OCI-LY3 (cell line): Measurements from ENCODE around the gene SLCO4C1.

Experiments
- H2AFZ ChIP-seq: fragments of 200-600, 300-600 bp; shearing (Covaris generic); 2 replicates; pipeline ENCODE4 v1.6.0; 2014; ENCODE audit warnings: antibody characterized with exemption, low read depth, low read length
- H3K27ac ChIP-seq: fragments of 200-600, 300-600 bp; sonication (generic); 2 replicates; pipeline ENCODE4 v1.5.1; 2014; ENCODE audit warnings: mild to moderate bottlenecking, low read length, moderate library complexity, mixed read lengths
- H3K27me3 ChIP-seq: fragments of 200-600, 300-600 bp; sonication (generic); 2 replicates; pipeline ENCODE4 v1.6.1; 2014; ENCODE audit warnings: low read depth, low read length, mixed read lengths
- H3K36me3 ChIP-seq: fragments of 200-600, 300-600 bp; sonication (generic); replicated peaks from 2 replicates; pipeline ENCODE3; 2014; ENCODE audit warnings: low read depth, low read length, mixed read lengths
- H3K4me1 ChIP-seq: fragments of 300-600, 200-600 bp; sonication (generic); 2 replicates; pipeline ENCODE4 v1.6.1; 2014; ENCODE audit warnings: low read length, mixed read lengths
- H3K4me2 ChIP-seq: fragments of 200-600, 300-600 bp; sonication (generic); 2 replicates; pipeline ENCODE4 v1.6.1; 2014; ENCODE audit warnings: low read length, mixed read lengths
- H3K4me3 ChIP-seq: fragments of 300-600, 200-600 bp; sonication (generic); 2 replicates; pipeline ENCODE4 v1.5.1; 2014; ENCODE audit warnings: antibody characterized with exemption, mild to moderate bottlenecking, low read length, moderate library complexity
- H3K79me2 ChIP-seq: fragments of 300-600, 200-600 bp; shearing (Covaris generic); 2 replicates; pipeline ENCODE4 v1.6.1; 2014; ENCODE audit warnings: mild to moderate bottlenecking, low read length, mixed read lengths
- H3K9ac ChIP-seq: fragments of 300-600, 200-600 bp; shearing (Covaris generic); 2 replicates; pipeline ENCODE4 v1.6.0; 2014; ENCODE audit warnings: mild to moderate bottlenecking, low read length, moderate library complexity
- H3K9me3 ChIP-seq: fragments of 200-600, 300-600 bp; shearing (Covaris generic); 2 replicates; pipeline ENCODE4 v1.6.1; 2014; ENCODE audit warnings: low read length, mixed read lengths; ENCODE audit not compliant: insufficient read depth
- H4K20me1 ChIP-seq: fragments of 200-600, 300-600 bp; sonication (generic); 2 replicates; pipeline ENCODE4 v1.6.1; 2016; ENCODE audit warnings: low read length, mixed read lengths; ENCODE audit not compliant: insufficient read depth
- EZH2phosphoT487 ChIP-seq: fragments of 200-600 bp; shearing (Covaris generic); IDR thresholded peaks from 2 replicates; pipeline ENCODE4 v1.6.1; 2018; ENCODE audit warnings: antibody characterized with exemption, mixed run types, low read depth
- TF ChIP-seq, protein P1 (sequence below): fragments of 200-600, 300-600 bp; sonication (generic); IDR thresholded peaks from 2 replicates; pipeline ENCODE4 v1.5.1; 2014; ENCODE audit warnings: antibody characterized with exemption, low read length, low read depth

SLCO4C1 gene

DNA sequence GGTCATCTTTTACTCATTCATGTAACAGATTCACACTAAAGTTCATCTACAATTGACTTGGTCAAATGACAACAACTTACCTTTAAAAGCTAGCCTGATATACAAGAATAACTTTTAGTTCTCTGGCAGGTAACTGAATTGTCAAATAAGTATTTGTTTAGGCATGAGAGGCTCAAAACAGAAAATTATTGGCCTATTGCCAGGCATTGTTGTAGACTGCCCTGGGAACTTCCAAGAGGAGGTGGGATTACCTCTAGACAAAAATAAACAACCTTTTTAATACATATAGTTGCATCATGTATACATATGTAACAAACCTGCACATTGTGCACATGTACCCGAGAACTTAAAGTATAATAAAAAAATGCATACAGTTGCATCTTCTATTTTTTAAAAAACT is 18.2 kb upstream of the SLCO4C1 start:
- H3K4me3 ChIP-seq, result no peak overlapping the region
- no peaks in the 10 kb centered on the region for H4K20me1 ChIP-seq
- no peaks in the 10 kb centered on the region for H3K9me3 ChIP-seq
- no peak overlapping the region for H3K9ac ChIP-seq
- H3K27ac ChIP-seq, result no peak overlapping the region
- TF ChIP-seq EZH2phosphoT487, result no peak
- TF ChIP-seq, protein P1, sequence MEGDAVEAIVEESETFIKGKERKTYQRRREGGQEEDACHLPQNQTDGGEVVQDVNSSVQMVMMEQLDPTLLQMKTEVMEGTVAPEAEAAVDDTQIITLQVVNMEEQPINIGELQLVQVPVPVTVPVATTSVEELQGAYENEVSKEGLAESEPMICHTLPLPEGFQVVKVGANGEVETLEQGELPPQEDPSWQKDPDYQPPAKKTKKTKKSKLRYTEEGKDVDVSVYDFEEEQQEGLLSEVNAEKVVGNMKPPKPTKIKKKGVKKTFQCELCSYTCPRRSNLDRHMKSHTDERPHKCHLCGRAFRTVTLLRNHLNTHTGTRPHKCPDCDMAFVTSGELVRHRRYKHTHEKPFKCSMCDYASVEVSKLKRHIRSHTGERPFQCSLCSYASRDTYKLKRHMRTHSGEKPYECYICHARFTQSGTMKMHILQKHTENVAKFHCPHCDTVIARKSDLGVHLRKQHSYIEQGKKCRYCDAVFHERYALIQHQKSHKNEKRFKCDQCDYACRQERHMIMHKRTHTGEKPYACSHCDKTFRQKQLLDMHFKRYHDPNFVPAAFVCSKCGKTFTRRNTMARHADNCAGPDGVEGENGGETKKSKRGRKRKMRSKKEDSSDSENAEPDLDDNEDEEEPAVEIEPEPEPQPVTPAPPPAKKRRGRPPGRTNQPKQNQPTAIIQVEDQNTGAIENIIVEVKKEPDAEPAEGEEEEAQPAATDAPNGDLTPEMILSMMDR, result no peak
- no peaks in the 10 kb centered on the region for H3K4me1 ChIP-seq
- H3K36me3 ChIP-seq, result no peaks in the 10 kb centered on the region
- no peaks in the 10 kb centered on the region for H3K27me3 ChIP-seq
- H2AFZ ChIP-seq, result no peak overlapping the region
- no peaks in the 10 kb centered on the region for H3K79me2 ChIP-seq
- no peak overlapping the region for H3K4me2 ChIP-seq

DNA sequence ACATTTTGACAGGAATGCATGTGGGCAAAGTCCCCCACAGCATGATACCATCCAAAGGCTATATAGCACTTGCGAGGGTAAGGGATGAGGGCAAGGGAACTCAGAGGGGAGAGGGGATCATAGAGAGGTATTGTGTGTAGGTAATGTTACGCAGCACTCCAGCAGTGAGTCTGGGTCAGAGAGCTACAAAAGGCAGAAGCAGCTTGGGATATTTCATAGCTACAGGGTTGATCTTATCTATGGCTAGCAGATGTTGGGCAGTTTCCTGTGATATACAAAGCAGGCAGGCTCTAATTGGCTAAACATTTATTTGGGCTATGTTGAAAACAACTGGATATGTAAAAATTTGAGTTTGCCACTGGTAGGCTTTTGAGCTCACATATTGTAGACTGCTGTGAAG is 17.8 kb upstream of the SLCO4C1 start:
- no peaks in the 10 kb centered on the region for H4K20me1 ChIP-seq
- H3K9ac ChIP-seq, result no peak overlapping the region
- H3K9me3 ChIP-seq, result no peaks in the 10 kb centered on the region
- H2AFZ ChIP-seq, result no peak overlapping the region
- H3K36me3 ChIP-seq, result no peaks in the 10 kb centered on the region
- H3K4me2 ChIP-seq, result no peak overlapping the region
- no peaks in the 10 kb centered on the region for H3K27me3 ChIP-seq
- H3K4me1 ChIP-seq, result no peaks in the 10 kb centered on the region
- TF ChIP-seq, protein P1, result no peak
- TF ChIP-seq EZH2phosphoT487, result no peak
- H3K79me2 ChIP-seq, result no peaks in the 10 kb centered on the region
- no peak overlapping the region for H3K27ac ChIP-seq
- H3K4me3 ChIP-seq, result no peak overlapping the region

DNA sequence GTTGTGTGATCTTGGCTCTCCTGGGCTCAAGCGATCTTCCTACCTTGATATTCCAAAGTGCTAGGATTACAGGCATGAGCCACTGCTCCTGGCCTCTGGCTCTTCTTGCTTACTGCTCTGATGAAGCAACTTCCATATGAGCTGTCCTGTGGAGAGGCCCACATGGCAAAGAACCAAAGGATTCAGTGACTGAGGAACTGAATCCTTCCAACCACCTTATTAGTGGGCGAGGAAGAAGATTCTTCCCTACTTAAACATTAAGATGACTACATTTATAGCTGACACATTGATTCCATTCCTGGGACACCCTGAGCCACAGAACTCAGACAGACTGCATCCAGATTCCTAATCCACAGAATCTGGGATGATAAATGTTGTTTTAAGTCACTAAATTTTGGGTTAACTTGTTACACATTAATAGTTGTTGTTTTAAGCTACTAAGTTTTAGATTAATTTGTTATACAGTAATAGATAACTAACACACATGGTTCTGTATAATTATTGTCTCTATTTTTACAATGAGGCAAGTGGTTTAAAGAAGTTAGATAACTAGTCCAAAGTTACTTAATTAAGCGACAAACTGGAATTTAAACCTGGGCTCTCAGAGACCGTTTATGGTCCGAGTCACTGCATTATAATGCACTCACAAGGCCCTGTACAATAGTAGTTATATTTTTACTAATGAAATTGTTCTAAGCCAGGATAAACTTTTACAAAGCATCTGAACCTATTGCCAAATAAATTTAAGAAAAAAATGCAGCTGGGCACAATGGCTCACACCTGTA is 16.7 kb upstream of the SLCO4C1 start:
- H2AFZ ChIP-seq, result no peak overlapping the region
- no peaks in the 10 kb centered on the region for H4K20me1 ChIP-seq
- no peak overlapping the region for H3K4me3 ChIP-seq
- no peak for TF ChIP-seq EZH2phosphoT487
- TF ChIP-seq, protein P1, result no peak
- H3K36me3 ChIP-seq, result no peaks in the 10 kb centered on the region
- H3K4me2 ChIP-seq, result no peak overlapping the region
- no peaks in the 10 kb centered on the region for H3K9me3 ChIP-seq
- no peak overlapping the region for H3K27ac ChIP-seq
- H3K9ac ChIP-seq, result no peak overlapping the region
- no peaks in the 10 kb centered on the region for H3K79me2 ChIP-seq
- no peaks in the 10 kb centered on the region for H3K4me1 ChIP-seq
- H3K27me3 ChIP-seq, result no peaks in the 10 kb centered on the region

DNA sequence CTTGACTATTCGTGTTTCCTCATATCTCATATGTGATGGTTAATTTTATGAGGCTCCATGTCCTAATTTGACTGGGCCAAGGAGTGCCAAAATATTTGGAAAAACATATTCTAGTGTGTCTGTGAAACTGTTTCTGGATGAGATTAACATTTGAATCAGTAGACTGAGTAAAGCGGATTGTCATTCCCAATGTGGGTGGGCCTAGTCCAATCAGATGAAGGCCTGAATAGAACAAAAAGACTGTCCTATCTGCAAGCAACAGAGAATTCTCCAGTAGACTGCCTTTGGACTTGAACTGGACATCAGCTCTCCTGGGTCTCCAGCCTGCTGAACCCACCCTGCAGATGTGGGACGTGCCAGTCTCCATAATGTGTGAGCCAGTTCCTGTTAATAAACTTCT is 13.5 kb upstream of the SLCO4C1 start:
- no peak overlapping the region for H3K4me3 ChIP-seq
- no peak overlapping the region for H3K27ac ChIP-seq
- TF ChIP-seq, protein P1, result no peak
- TF ChIP-seq EZH2phosphoT487, result no peak
- H3K4me2 ChIP-seq, result no peak overlapping the region
- no peak overlapping the region for H3K9ac ChIP-seq
- H3K36me3 ChIP-seq, result no peaks in the 10 kb centered on the region
- no peaks in the 10 kb centered on the region for H4K20me1 ChIP-seq
- no peak overlapping the region for H2AFZ ChIP-seq
- H3K27me3 ChIP-seq, result no peaks in the 10 kb centered on the region
- no peaks in the 10 kb centered on the region for H3K4me1 ChIP-seq
- no peaks in the 10 kb centered on the region for H3K79me2 ChIP-seq
- no peaks in the 10 kb centered on the region for H3K9me3 ChIP-seq
